K562 (cell line): ENCODE measurements around the gene NDUFB10. TPM values are rescaled to one million over a fixed set of nuclear protein-coding genes. Genes with fewer than 3 reads are reported as not detected.

Source experiments
- ATAC-seq: fragments of 200-7000 bp; cut with Tn5 transposase; 3 replicates; pipeline ENCODE4 v1.9.1; 2020; ENCODE audit warnings: moderate library complexity
- BruUV-seq: library from RNA; stranded (reverse); fragments of 400-500 nt; replicated peaks from 2 replicates; lab custom pipeline; 2021; lab: Mats Ljungman, UMichigan
- CTCF ChIA-PET: fragments of 300-600 bp; formaldehyde crosslinking; extraction: SDS; loops from one replicate; lab custom pipeline; 2021; ENCODE audit warnings: low intra/inter-chr PET ratio; lab: Yijun Ruan, JAX
- POLR2A ChIA-PET: fragments of 300-600, 350-650 bp; sonication (Branson Sonifier 250); formaldehyde crosslinking; extraction: SDS; loops from one replicate; lab custom pipeline; 2021; ENCODE audit warnings: antibody characterized with exemption, inconsistent platforms; lab: Yijun Ruan, JAX
- DNase-seq, 4 experiments: peaks; one replicate each; pipeline versions ENCODE4 v3.0.0 to v3.0.0-alpha.2; 2011 to 2018; ENCODE audit warnings: low spot score in 3 of 4, mixed read lengths in 3 of 4; ENCODE audit errors: extremely low read depth in 1 of 4
- FAIRE-seq: peaks from 2 replicates; lab custom pipeline; 2011; peaks lifted over from hg19 to GRCh38; lab: Jason Lieb, UNC
- H2AFZ ChIP-seq: 2 replicates; pipeline ENCODE4 v1.6.0; 2011; ENCODE audit warnings: low read depth, low read length, control low read depth, inconsistent platforms
- H3K27ac ChIP-seq: fragments of 200-600 bp; 3 replicates; pipeline ENCODE4 v1.8.0; 2011; ENCODE audit warnings: low read depth, mild to moderate bottlenecking, control low read depth, inconsistent platforms, low read length, moderate library complexity, mixed read lengths; ENCODE audit errors: extremely low read depth
- H3K27me3 ChIP-seq, 2 experiments: fragments of 300-600 bp in 1 of 2; 2 replicates in 1 of 2; 3 replicates in 1 of 2; pipeline versions ENCODE4 v1.6.0 to v1.8.0; 2011; ENCODE audit warnings: inconsistent platforms in 2 of 2, low read length in 2 of 2, mild to moderate bottlenecking in 1 of 2, mixed read lengths in 1 of 2, moderate library complexity in 1 of 2; ENCODE audit not compliant: control insufficient read depth in 2 of 2, insufficient read depth in 2 of 2
- H3K36me3 ChIP-seq: fragments of 300-600 bp; 3 replicates; pipeline ENCODE4 v1.8.0; 2011; ENCODE audit warnings: mild to moderate bottlenecking, low read length, inconsistent platforms; ENCODE audit not compliant: control insufficient read depth, insufficient read depth
- H3K4me1 ChIP-seq, 2 experiments: fragments of 200-600 bp in 1 of 2; replicated peaks in 1 of 2; 2 replicates in 1 of 2; 3 replicates in 1 of 2; pipeline versions ENCODE4 v1.5.1 to v1.8.0; 2011; ENCODE audit warnings: inconsistent platforms in 2 of 2, low read length in 2 of 2, mild to moderate bottlenecking in 1 of 2, mixed read lengths in 1 of 2, moderate library complexity in 1 of 2; ENCODE audit not compliant: control insufficient read depth in 2 of 2, insufficient read depth in 2 of 2
- H3K4me2 ChIP-seq: 2 replicates; pipeline ENCODE4 v1.6.1; 2011; ENCODE audit warnings: low read length, control low read depth, inconsistent platforms, mixed read lengths; ENCODE audit not compliant: insufficient read depth
- H3K4me3 ChIP-seq: fragments of 200-600 bp; sonication (generic), shearing (Covaris generic); 2 replicates; pipeline ENCODE4 v1.5.1; 2016; ENCODE audit warnings: control low read depth, inconsistent platforms
- H3K79me2 ChIP-seq: fragments of 200-600 bp; 3 replicates; pipeline ENCODE4 v1.8.0; 2011; ENCODE audit warnings: low read length, inconsistent platforms; ENCODE audit not compliant: control insufficient read depth, insufficient read depth
- H3K9ac ChIP-seq, 2 experiments: 2 replicates each; pipeline versions ENCODE4 v1.6.0 to v1.6.1; 2011; ENCODE audit warnings: low read depth in 2 of 2, low read length in 2 of 2, control low read depth in 1 of 2, inconsistent platforms in 1 of 2, mild to moderate bottlenecking in 1 of 2, mixed read lengths in 1 of 2; ENCODE audit not compliant: insufficient read depth in 1 of 2
- H3K9me1 ChIP-seq: one replicate; pipeline ENCODE4 v1.6.0; 2011; ENCODE audit warnings: inconsistent platforms, mild to moderate bottlenecking, low read length, moderate library complexity; ENCODE audit not compliant: control insufficient read depth, insufficient read depth
- H3K9me3 ChIP-seq: replicated peaks from 2 replicates; pipeline ENCODE4 v1.5.1; 2011; ENCODE audit warnings: low read depth, low read length, inconsistent platforms; ENCODE audit not compliant: control insufficient read depth, insufficient read depth
- H4K20me1 ChIP-seq: replicated peaks from 2 replicates; pipeline ENCODE4 v1.6.1; 2011; ENCODE audit warnings: low read length, inconsistent platforms, mixed read lengths; ENCODE audit not compliant: control insufficient read depth, insufficient read depth
- C11orf30 ChIP-seq: fragments of 450-650 bp; IDR thresholded peaks from 2 replicates; pipeline ENCODE4 v1.6.1; 2016; ENCODE audit warnings: low read depth, mild to moderate bottlenecking
- NEUROD1 ChIP-seq: fragments of 150-350 bp; IDR thresholded peaks from 2 replicates; pipeline ENCODE4 v1.6.1; 2014; ENCODE audit warnings: borderline replicate concordance, low read length, low read depth; ENCODE audit not compliant: partially characterized antibody
- POLR2A ChIP-seq: fragments of 450-650 bp; conservative IDR thresholded peaks from 2 replicates; pipeline ENCODE4 v1.6.1; 2016
- POLR2G ChIP-seq: fragments of 200-400 bp; formaldehyde crosslinking; IDR thresholded peaks from 2 replicates; pipeline ENCODE4 v1.6.1; 2017; ENCODE audit warnings: low read depth, mild to moderate bottlenecking, antibody characterized with exemption, low read length, moderate library complexity
- PTRF ChIP-seq: fragments of 450-650 bp; IDR thresholded peaks from 2 replicates; pipeline ENCODE4 v1.6.1; 2016; ENCODE audit warnings: mild to moderate bottlenecking, missing genetic modification characterization, missing compliant biosample characterization
- RBFOX2 ChIP-seq: fragments of 200-400 bp; formaldehyde crosslinking; IDR thresholded peaks from 2 replicates; pipeline ENCODE4 v1.6.1; 2017; ENCODE audit warnings: low read depth, mild to moderate bottlenecking, low read length, moderate library complexity
- ZNF253 ChIP-seq: fragments of 250-450 bp; sonication (Bioruptor Pico); conservative IDR thresholded peaks from 2 replicates; pipeline ENCODE4 v1.6.1; 2021; ENCODE audit warnings: mild to moderate bottlenecking
- ZZZ3 ChIP-seq: fragments of 450-650 bp; IDR thresholded peaks from 2 replicates; pipeline ENCODE4 v1.6.1; 2016; ENCODE audit warnings: antibody characterized with exemption, mild to moderate bottlenecking, moderate library complexity
- WGBS: fragments of 100-300 bp; shearing (Covaris generic); methylation state at CpG from one replicate; pipeline ENCODE4 v1.1.6; 2016; ENCODE audit warnings: low coverage, mixed read lengths; ENCODE audit not compliant: insufficient coverage; ENCODE audit errors: missing lambda C conversion rate; 5-methylcytosine and 5-hydroxymethylcytosine counted together
- in situ Hi-C: fragments of 300-500 bp; cut with MboI; formaldehyde crosslinking; loops from 4 replicates; pipeline ENCODE4 v1.15.0; 2018; ENCODE audit warnings: inconsistent platforms, mixed read lengths
- intact Hi-C: fragments of 100-400 bp; cut with micrococcal nuclease; formaldehyde crosslinking; loops from 2 replicates; pipeline ENCODE4 v1.14.2; 2022
- polyA plus RNA-seq, 8 experiments: library from polyadenylated mRNA; depleted of rRNA in 4 of 8; stranded (reverse) in 5 of 8; unstranded in 3 of 8; fragments of >200 nt; fragmentation: Nextera tagmentation in 2 of 8; fragmentation: Illumina TruSeq in 1 of 8; extraction: Ambion mirVana in 2 of 8; extraction: Trizol in 1 of 8; gene quantifications; 2 replicates each; pipeline versions ENCODE4 v1.2.1 to v1.2.3, GENCODE V29; 2011 to 2014; ENCODE audit warnings: inconsistent platforms in 1 of 8, missing spikeins in 1 of 8
- total RNA-seq, 7 experiments: library from RNA; depleted of rRNA in 6 of 7; stranded (reverse); fragments of >200 nt in 6 of 7; fragmentation: Illumina TruSeq in 2 of 7; extraction: Trizol in 2 of 7; gene quantifications; 2 replicates each; pipeline versions ENCODE4 v1.2.1 to v1.2.3, GENCODE V29; 2011 to 2021; ENCODE audit warnings: low replicate concordance in 1 of 7

The NDUFB10 gene
- total and polyA plus RNA-seq, 9 of the 15 experiments (the other 6 are each of a cell fraction or from before 2014, with no cell fraction given) = 69.3 to 527 (median 161) TPM

DNA sequence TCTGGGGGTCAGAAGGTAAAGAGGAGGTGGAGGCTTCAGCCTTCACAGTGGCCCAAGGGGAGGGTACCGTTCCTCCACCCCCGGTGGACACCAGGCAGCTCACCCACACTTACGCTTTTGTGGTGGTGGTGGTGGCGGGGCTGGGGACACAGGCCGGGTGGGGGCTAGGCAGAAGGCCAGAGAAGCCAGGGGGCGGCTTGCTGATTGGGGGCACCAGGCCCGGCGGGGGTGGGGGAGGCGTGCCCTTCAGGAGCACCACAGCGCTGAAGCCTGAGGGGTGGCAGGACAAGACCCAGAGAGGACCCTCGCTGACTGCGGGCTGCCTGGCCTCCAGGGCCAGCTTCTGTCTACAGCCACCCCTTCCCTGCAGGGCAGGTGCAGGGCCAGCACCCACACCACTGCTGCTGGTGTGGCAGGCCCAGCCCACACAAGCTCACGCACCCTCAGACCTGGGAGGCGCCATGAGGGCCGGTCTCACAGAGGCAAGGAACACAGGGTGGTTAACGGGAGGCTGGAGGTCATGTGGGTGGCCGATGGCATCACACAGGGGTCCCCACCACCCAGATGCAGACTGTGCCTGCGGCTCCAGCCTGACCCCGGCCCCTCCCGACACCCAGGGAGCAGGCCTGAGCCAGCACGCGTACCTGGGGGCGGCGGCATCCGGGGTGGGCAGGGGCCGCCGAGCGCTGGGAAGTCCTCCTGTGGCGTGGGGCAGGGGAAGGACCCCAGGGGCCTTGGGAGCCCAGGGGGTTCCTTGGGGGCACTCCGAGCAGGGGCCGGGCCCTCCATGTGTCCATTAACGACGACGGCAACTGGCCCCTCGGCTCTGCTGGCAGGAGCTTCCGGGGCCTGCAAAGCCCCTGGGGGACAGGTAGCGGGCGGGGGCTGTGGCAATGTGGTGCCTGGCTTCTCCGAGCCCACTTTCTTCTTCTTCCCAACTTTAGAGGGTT, 39.8 kb downstream of the NDUFB10 start:
- H3K4me3 ChIP-seq = no peak overlapping the region
- no peak overlapping the region for H2AFZ ChIP-seq
- TF ChIP-seq POLR2A (0 out of 2 replicates have a peak, but pooled peaks have one; percentile 19), C11orf30 (no peak), ZZZ3 (no peak), PTRF (no peak), POLR2G (peak; percentile 56), ZNF253 (CRISPR knock-in tag) (no peak), NEUROD1 (no peak), RBFOX2 (peak; percentile 27; the same call in 1 of the 2 replicates)
- no peak for FAIRE-seq
- ChIA-PET CTCF (interaction anchor here (0.5 kb wide), 1 partner anchor 35 kb away, joined by 3 read pairs; the partner anchor contains the start of gene RPS2), POLR2A (interaction anchor here (0.6 to 3.1 kb wide), 5 partner anchors 10 to 388 kb away, joined by 3 to 13 read pairs (median 5); partner anchors contain the start of genes IFT140 and ZNF598)
- in situ Hi-C loops (no loop called here), intact Hi-C loops (no loop called here)
- peaks cover 8% of the 10 kb centered on the region for H4K20me1 ChIP-seq
- H3K27me3 ChIP-seq = no peaks in the 10 kb centered on the region
- no peak overlapping the region for H3K4me2 ChIP-seq
- no peak overlapping the region; a peak in 1 of 4 replicates for H3K9ac ChIP-seq
- no peak for DNase-seq
- H3K9me1 ChIP-seq = no peaks in the 10 kb centered on the region
- peaks cover 4 to 54% of the 10 kb centered on the region in 2 experiments for H3K4me1 ChIP-seq
- H3K36me3 ChIP-seq = peaks cover 83% of the 10 kb centered on the region
- peaks cover 31% of the 10 kb centered on the region for H3K79me2 ChIP-seq
- no peaks in the 10 kb centered on the region for H3K9me3 ChIP-seq
- 88% methylated on average over 9 of the region's 39 CpGs for WGBS
- BruUV-seq = no TSS peak
- no peak for ATAC-seq
- H3K27ac ChIP-seq = no peak overlapping the region
